GM10248 (cell line): Measurements from ENCODE around the gene FGD4.

Experiments
- CTCF ChIA-PET: fragments of 300-600 bp; sonication (Branson Sonifier 250); formaldehyde crosslinking; extraction: SDS; loops from one replicate; lab custom pipeline; 2021; ENCODE audit warnings: antibody characterized with exemption; lab: Yijun Ruan, JAX
- POLR2A ChIA-PET: fragments of 350-650 bp; sonication (Branson Sonifier 250); formaldehyde crosslinking; extraction: SDS; loops from one replicate; lab custom pipeline; 2020; ENCODE audit warnings: antibody characterized with exemption; lab: Yijun Ruan, JAX
- DNase-seq: peaks from one replicate; pipeline ENCODE4 v3.0.0; 2012; ENCODE audit errors: extremely low spot score
- CTCF ChIP-seq: IDR thresholded peaks from 2 replicates; pipeline ENCODE4 v1.5.1; 2012; ENCODE audit warnings: mild to moderate bottlenecking, low read depth; ENCODE audit errors: extremely low read depth, missing control alignments, control extremely low read depth

Gene FGD4

GRCh38 chr12:32497864-32498263 is 98.5 kb downstream of the FGD4 start:
- CTCF ChIA-PET = interaction anchor here (1.0 kb wide), 1 partner anchor 11 kb away, joined by 3 read pairs; no protein-coding TSS in a partner anchor
- TF ChIP-seq CTCF = no peak
- POLR2A ChIA-PET = no interaction called here
- no peak for DNase-seq

- no peak for TF ChIP-seq CTCF
- ChIA-PET POLR2A (no interaction called here), CTCF (no interaction called here)
- no peak for DNase-seq
Measured at GRCh38 chr12:32499048-32499447, 99.7 kb downstream of the FGD4 start.

- POLR2A ChIA-PET = no interaction called here
- CTCF ChIA-PET = interaction anchor here (3.2 kb wide), 1 partner anchor 11 kb away, joined by 12 read pairs; no protein-coding TSS in a partner anchor
- TF ChIP-seq CTCF = no peak
- no peak for DNase-seq
Measured at GRCh38 chr12:32501835-32502333, 102.5 kb downstream of the FGD4 start.

GRCh38 chr12:32502693-32503502 is 103.5 kb downstream of the FGD4 start:
- ChIA-PET POLR2A (no interaction called here), CTCF (interaction anchor here (3.2 kb wide), 1 partner anchor 10 kb away, joined by 12 read pairs; no protein-coding TSS in a partner anchor)
- TF ChIP-seq CTCF = no peak
- DNase-seq = no peak

GRCh38 chr12:32503730-32504129 is 104.4 kb downstream of the FGD4 start:
- no peak for TF ChIP-seq CTCF
- ChIA-PET CTCF (interaction anchor here (3.2 kb wide), 1 partner anchor 10 kb away, joined by 12 read pairs; no protein-coding TSS in a partner anchor), POLR2A (no interaction called here)
- no peak for DNase-seq

GRCh38 chr12:32504591-32504990 is 105.2 kb downstream of the FGD4 start:
- DNase-seq = no peak
- ChIA-PET POLR2A (no interaction called here), CTCF (no interaction called here)
- TF ChIP-seq CTCF = no peak
